ENCODE measurements around the gene PLEKHO2.

DNA sequence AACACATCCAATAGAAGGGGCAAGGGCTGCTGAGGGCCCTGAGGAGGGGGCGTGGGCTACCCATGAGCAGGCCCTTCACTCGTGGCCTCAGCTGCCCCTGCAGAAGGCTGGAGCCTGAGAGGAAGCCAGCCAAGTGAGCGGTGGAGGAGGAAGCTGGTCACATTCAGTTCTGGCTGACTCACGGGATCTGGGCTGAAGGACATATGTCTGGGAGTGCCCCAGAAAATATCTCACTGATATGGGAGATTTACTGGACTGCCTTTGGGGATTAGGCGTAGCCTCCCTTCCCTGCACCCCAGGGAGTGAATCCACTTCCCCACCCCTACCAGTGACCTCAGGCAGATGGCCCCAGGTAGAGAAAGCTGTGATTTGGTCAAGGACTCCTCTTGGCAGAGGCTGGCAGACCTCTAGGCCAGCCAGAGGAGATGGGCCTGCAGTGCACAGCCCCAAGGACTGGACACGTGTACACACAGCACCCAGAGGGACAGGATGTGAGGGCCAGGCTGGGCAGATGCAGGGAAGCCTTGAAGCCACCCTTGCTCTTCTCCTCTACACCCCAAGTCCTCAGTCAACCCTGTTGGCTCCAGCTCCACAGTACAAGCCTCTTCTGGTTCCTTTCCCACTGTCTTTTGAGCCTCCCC lies 55.8 kb downstream of the PLEKHO2 start:
- TF ChIP-seq, protein P1, sequence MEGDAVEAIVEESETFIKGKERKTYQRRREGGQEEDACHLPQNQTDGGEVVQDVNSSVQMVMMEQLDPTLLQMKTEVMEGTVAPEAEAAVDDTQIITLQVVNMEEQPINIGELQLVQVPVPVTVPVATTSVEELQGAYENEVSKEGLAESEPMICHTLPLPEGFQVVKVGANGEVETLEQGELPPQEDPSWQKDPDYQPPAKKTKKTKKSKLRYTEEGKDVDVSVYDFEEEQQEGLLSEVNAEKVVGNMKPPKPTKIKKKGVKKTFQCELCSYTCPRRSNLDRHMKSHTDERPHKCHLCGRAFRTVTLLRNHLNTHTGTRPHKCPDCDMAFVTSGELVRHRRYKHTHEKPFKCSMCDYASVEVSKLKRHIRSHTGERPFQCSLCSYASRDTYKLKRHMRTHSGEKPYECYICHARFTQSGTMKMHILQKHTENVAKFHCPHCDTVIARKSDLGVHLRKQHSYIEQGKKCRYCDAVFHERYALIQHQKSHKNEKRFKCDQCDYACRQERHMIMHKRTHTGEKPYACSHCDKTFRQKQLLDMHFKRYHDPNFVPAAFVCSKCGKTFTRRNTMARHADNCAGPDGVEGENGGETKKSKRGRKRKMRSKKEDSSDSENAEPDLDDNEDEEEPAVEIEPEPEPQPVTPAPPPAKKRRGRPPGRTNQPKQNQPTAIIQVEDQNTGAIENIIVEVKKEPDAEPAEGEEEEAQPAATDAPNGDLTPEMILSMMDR (IDR thresholded peaks at IDR 0.05; ENCODE audit: insufficient read depth, low read length, poor library complexity, severe bottlenecking): no peak
- TF ChIP-seq EZH2phosphoT487 (conservative IDR thresholded peaks at IDR 0.05; ENCODE audit: low read length): no peak
